K562 (cell line): ENCODE data around the gene CRACR2B. TPM values are rescaled to one million over a fixed set of nuclear protein-coding genes. Genes with fewer than 3 reads are reported as not detected.

Source experiments
- ATAC-seq: fragments of 200-7000 bp; cut with Tn5 transposase; 3 replicates; pipeline ENCODE4 v1.9.1; 2020; ENCODE audit warnings: moderate library complexity
- BruUV-seq: library from RNA; stranded (reverse); fragments of 400-500 nt; replicated peaks from 2 replicates; lab custom pipeline; 2021; lab: Mats Ljungman, UMichigan
- CTCF ChIA-PET: fragments of 300-600 bp; formaldehyde crosslinking; extraction: SDS; loops from one replicate; lab custom pipeline; 2021; ENCODE audit warnings: low intra/inter-chr PET ratio; lab: Yijun Ruan, JAX
- POLR2A ChIA-PET: fragments of 300-600, 350-650 bp; sonication (Branson Sonifier 250); formaldehyde crosslinking; extraction: SDS; loops from one replicate; lab custom pipeline; 2021; ENCODE audit warnings: antibody characterized with exemption, inconsistent platforms; lab: Yijun Ruan, JAX
- DNase-seq, 4 experiments: peaks; one replicate each; pipeline versions ENCODE4 v3.0.0 to v3.0.0-alpha.2; 2011 to 2018; ENCODE audit warnings: low spot score in 3 of 4, mixed read lengths in 3 of 4; ENCODE audit errors: extremely low read depth in 1 of 4
- FAIRE-seq: peaks from 2 replicates; lab custom pipeline; 2011; peaks lifted over from hg19 to GRCh38; lab: Jason Lieb, UNC
- H2AFZ ChIP-seq: 2 replicates; pipeline ENCODE4 v1.6.0; 2011; ENCODE audit warnings: low read depth, low read length, control low read depth, inconsistent platforms
- H3K27ac ChIP-seq: fragments of 200-600 bp; 3 replicates; pipeline ENCODE4 v1.8.0; 2011; ENCODE audit warnings: low read depth, mild to moderate bottlenecking, control low read depth, inconsistent platforms, low read length, moderate library complexity, mixed read lengths; ENCODE audit errors: extremely low read depth
- H3K27me3 ChIP-seq, 2 experiments: fragments of 300-600 bp in 1 of 2; 2 replicates in 1 of 2; 3 replicates in 1 of 2; pipeline versions ENCODE4 v1.6.0 to v1.8.0; 2011; ENCODE audit warnings: inconsistent platforms in 2 of 2, low read length in 2 of 2, mild to moderate bottlenecking in 1 of 2, mixed read lengths in 1 of 2, moderate library complexity in 1 of 2; ENCODE audit not compliant: control insufficient read depth in 2 of 2, insufficient read depth in 2 of 2
- H3K36me3 ChIP-seq: fragments of 300-600 bp; 3 replicates; pipeline ENCODE4 v1.8.0; 2011; ENCODE audit warnings: mild to moderate bottlenecking, low read length, inconsistent platforms; ENCODE audit not compliant: control insufficient read depth, insufficient read depth
- H3K4me1 ChIP-seq, 2 experiments: fragments of 200-600 bp in 1 of 2; replicated peaks in 1 of 2; 2 replicates in 1 of 2; 3 replicates in 1 of 2; pipeline versions ENCODE4 v1.5.1 to v1.8.0; 2011; ENCODE audit warnings: inconsistent platforms in 2 of 2, low read length in 2 of 2, mild to moderate bottlenecking in 1 of 2, mixed read lengths in 1 of 2, moderate library complexity in 1 of 2; ENCODE audit not compliant: control insufficient read depth in 2 of 2, insufficient read depth in 2 of 2
- H3K4me2 ChIP-seq: 2 replicates; pipeline ENCODE4 v1.6.1; 2011; ENCODE audit warnings: low read length, control low read depth, inconsistent platforms, mixed read lengths; ENCODE audit not compliant: insufficient read depth
- H3K4me3 ChIP-seq: fragments of 200-600 bp; sonication (generic), shearing (Covaris generic); 2 replicates; pipeline ENCODE4 v1.5.1; 2016; ENCODE audit warnings: control low read depth, inconsistent platforms
- H3K79me2 ChIP-seq: fragments of 200-600 bp; 3 replicates; pipeline ENCODE4 v1.8.0; 2011; ENCODE audit warnings: low read length, inconsistent platforms; ENCODE audit not compliant: control insufficient read depth, insufficient read depth
- H3K9ac ChIP-seq, 2 experiments: 2 replicates each; pipeline versions ENCODE4 v1.6.0 to v1.6.1; 2011; ENCODE audit warnings: low read depth in 2 of 2, low read length in 2 of 2, control low read depth in 1 of 2, inconsistent platforms in 1 of 2, mild to moderate bottlenecking in 1 of 2, mixed read lengths in 1 of 2; ENCODE audit not compliant: insufficient read depth in 1 of 2
- H3K9me1 ChIP-seq: one replicate; pipeline ENCODE4 v1.6.0; 2011; ENCODE audit warnings: inconsistent platforms, mild to moderate bottlenecking, low read length, moderate library complexity; ENCODE audit not compliant: control insufficient read depth, insufficient read depth
- H3K9me3 ChIP-seq: replicated peaks from 2 replicates; pipeline ENCODE4 v1.5.1; 2011; ENCODE audit warnings: low read depth, low read length, inconsistent platforms; ENCODE audit not compliant: control insufficient read depth, insufficient read depth
- H4K20me1 ChIP-seq: replicated peaks from 2 replicates; pipeline ENCODE4 v1.6.1; 2011; ENCODE audit warnings: low read length, inconsistent platforms, mixed read lengths; ENCODE audit not compliant: control insufficient read depth, insufficient read depth
- EP300 ChIP-seq: IDR thresholded peaks from 2 replicates; pipeline ENCODE4 v1.6.1; 2012; ENCODE audit warnings: low read length, improper control_type of control experiment
- LEF1 ChIP-seq: fragments of 450-650 bp; IDR thresholded peaks from 2 replicates; pipeline ENCODE4 v1.6.1; 2016; ENCODE audit warnings: mild to moderate bottlenecking
- POLR2G ChIP-seq: fragments of 200-400 bp; formaldehyde crosslinking; IDR thresholded peaks from 2 replicates; pipeline ENCODE4 v1.6.1; 2017; ENCODE audit warnings: low read depth, mild to moderate bottlenecking, antibody characterized with exemption, low read length, moderate library complexity
- PTBP1 ChIP-seq: fragments of 200-400 bp; formaldehyde crosslinking; IDR thresholded peaks from 2 replicates; pipeline ENCODE4 v1.6.1; 2017; ENCODE audit warnings: low read depth, low read length
- RBBP5 ChIP-seq: fragments of 200-600 bp; sonication (generic); IDR thresholded peaks from 2 replicates; pipeline ENCODE4 v1.6.1; 2012; ENCODE audit warnings: borderline replicate concordance, mild to moderate bottlenecking, low read length, control low read depth, inconsistent platforms; ENCODE audit not compliant: insufficient read depth, poor library complexity, severe bottlenecking
- RBFOX2 ChIP-seq: fragments of 200-400 bp; formaldehyde crosslinking; IDR thresholded peaks from 2 replicates; pipeline ENCODE4 v1.6.1; 2017; ENCODE audit warnings: low read depth, mild to moderate bottlenecking, low read length, moderate library complexity
- ZNF589 ChIP-seq: fragments of 200-800 bp; sonication (Bioruptor generic); IDR thresholded peaks from 2 replicates; pipeline ENCODE4 v1.6.1; 2016; ENCODE audit warnings: low read depth, missing genetic modification characterization, missing compliant biosample characterization
- ZNF639 ChIP-seq, 2 experiments: fragments of 200-800 bp in 1 of 2; sonication (Bioruptor generic) in 1 of 2; sonication (generic) in 1 of 2; formaldehyde crosslinking in 1 of 2; IDR thresholded peaks in 1 of 2; conservative IDR thresholded peaks in 1 of 2; 2 replicates each; pipeline versions ENCODE4 v1.5.0 to v1.6.1; 2016 to 2020; ENCODE audit warnings: missing compliant biosample characterization in 1 of 2, missing genetic modification characterization in 1 of 2, missing genetic modification reagents in 1 of 2
- WGBS: fragments of 100-300 bp; shearing (Covaris generic); methylation state at CpG from one replicate; pipeline ENCODE4 v1.1.6; 2016; ENCODE audit warnings: low coverage, mixed read lengths; ENCODE audit not compliant: insufficient coverage; ENCODE audit errors: missing lambda C conversion rate; 5-methylcytosine and 5-hydroxymethylcytosine counted together
- in situ Hi-C: fragments of 300-500 bp; cut with MboI; formaldehyde crosslinking; loops from 4 replicates; pipeline ENCODE4 v1.15.0; 2018; ENCODE audit warnings: inconsistent platforms, mixed read lengths
- intact Hi-C: fragments of 100-400 bp; cut with micrococcal nuclease; formaldehyde crosslinking; loops from 2 replicates; pipeline ENCODE4 v1.14.2; 2022
- polyA plus RNA-seq, 8 experiments: library from polyadenylated mRNA; depleted of rRNA in 4 of 8; stranded (reverse) in 5 of 8; unstranded in 3 of 8; fragments of >200 nt; fragmentation: Nextera tagmentation in 2 of 8; fragmentation: Illumina TruSeq in 1 of 8; extraction: Ambion mirVana in 2 of 8; extraction: Trizol in 1 of 8; gene quantifications; 2 replicates each; pipeline versions ENCODE4 v1.2.1 to v1.2.3, GENCODE V29; 2011 to 2014; ENCODE audit warnings: inconsistent platforms in 1 of 8, missing spikeins in 1 of 8
- total RNA-seq, 7 experiments: library from RNA; depleted of rRNA in 6 of 7; stranded (reverse); fragments of >200 nt in 6 of 7; fragmentation: Illumina TruSeq in 2 of 7; extraction: Trizol in 2 of 7; gene quantifications; 2 replicates each; pipeline versions ENCODE4 v1.2.1 to v1.2.3, GENCODE V29; 2011 to 2021; ENCODE audit warnings: low replicate concordance in 1 of 7

Gene CRACR2B
- total and polyA plus RNA-seq, 9 of the 15 experiments (the other 6 are each of a cell fraction or from before 2014, with no cell fraction given) = 0.10 to 51.0 (median 6.0) TPM

GRCh38 chr11:866481-866880 lies 38.8 kb downstream of the CRACR2B start (continued):
- no peak for TF ChIP-seq ZNF639 (CRISPR knock-in tag; conservative IDR thresholded peaks at IDR 0.05 in 1 of 2, IDR thresholded peaks at IDR 0.05 in 1 of 2)
- 0 out of 2 replicates have a peak, but pooled peaks have one; percentile 29 for TF ChIP-seq PTBP1
- TF ChIP-seq LEF1 = no peak
- peak; percentile 64 for TF ChIP-seq POLR2G
- TF ChIP-seq RBBP5 = no peak
- no peak for TF ChIP-seq RBFOX2
- no peak for TF ChIP-seq EP300

GRCh38 chr11:867856-868358 lies 40.2 kb downstream of the CRACR2B start:
- 92% methylated on average over 8 of the region's 8 CpGs for WGBS
- in situ Hi-C loops (no loop called here), intact Hi-C loops (no loop called here)
- Histone ChIP-seq H3K9me3 (no peaks in the 10 kb centered on the region), H4K20me1 (peaks cover 15% of the 10 kb centered on the region; the same call in 1 of the 2 replicates), H3K4me1 (peaks cover 0 to 90% of the 10 kb centered on the region in 2 experiments; a peak in 2 of 5 replicates), H3K36me3 (peaks cover 36% of the 10 kb centered on the region; the same call in 2 of the 3 replicates), H3K27ac (no peak overlapping the region), H2AFZ (no peak overlapping the region), H3K27me3 (no peaks in the 10 kb centered on the region), H3K9me1 (no peaks in the 10 kb centered on the region), H3K9ac (peak overlapping the region in 1 of 2 experiments; percentile 64; a peak in 2 of 4 replicates), H3K79me2 (no peaks in the 10 kb centered on the region), H3K4me2 (no peak overlapping the region), H3K4me3 (no peak overlapping the region)
- TF ChIP-seq ZNF589 (CRISPR knock-in tag) = no peak
- peak; percentile 7; the same call in 1 of the 2 replicates for TF ChIP-seq POLR2G
- ATAC-seq (no peak), DNase-seq (no peak), FAIRE-seq (no peak)
- POLR2A ChIA-PET = interaction anchor here (1.8 kb wide), 1 partner anchor 8 kb away, joined by 5 read pairs; no protein-coding TSS in a partner anchor
- CTCF ChIA-PET = no interaction called here
- no TSS peak for BruUV-seq
